ENCODE measurements around the gene BSPH1. TPM values are rescaled to one million over a fixed set of nuclear protein-coding genes. Genes with fewer than 3 reads are reported as not detected.

Gene BSPH1
- total RNA-seq, 1 donor from 2014 or later, result not detected

- peaks cover 6% of the 10 kb centered on the region for H3K27me3 Mint-ChIP-seq (ENCODE audit: low read depth, unreplicated experiment)
- H3K27me3 ChIP-seq (ENCODE audit: insufficient read depth, low read length), result no peaks in the 10 kb centered on the region
- H3K27ac ChIP-seq (ENCODE audit: low read depth, low read length), result no peak overlapping the region
- H3K4me1 ChIP-seq (ENCODE audit: insufficient read depth, low read length), result no peaks in the 10 kb centered on the region
- no peak overlapping the region for H2AFZ ChIP-seq (ENCODE audit: low read depth, low read length)
- H4K20me1 ChIP-seq (ENCODE audit: insufficient read depth, low read length), result no peaks in the 10 kb centered on the region
- TF ChIP-seq CTCF (IDR thresholded peaks at IDR 0.05; ENCODE audit: insufficient read depth, low read depth, low read length), result no peak
- no peak for TF ChIP-seq EZH2 (IDR thresholded peaks at IDR 0.05; ENCODE audit: insufficient read depth, low read length)
- H3K4me3 ChIP-seq (ENCODE audit: insufficient read depth, low read depth, low read length), result no peak overlapping the region
- H3K36me3 Mint-ChIP-seq (ENCODE audit: low read depth, unreplicated experiment), result no peaks in the 10 kb centered on the region
- H3K9me3 ChIP-seq (ENCODE audit: insufficient read depth, low read depth, low read length), result peaks cover 9% of the 10 kb centered on the region
- no peaks in the 10 kb centered on the region for H3K36me3 ChIP-seq (ENCODE audit: insufficient read depth, low read length)
- no peaks in the 10 kb centered on the region for H3K79me2 ChIP-seq (ENCODE audit: insufficient read depth, low read length)
- no peak for DNase-seq (ENCODE audit: low read depth)
- peaks cover 3% of the 10 kb centered on the region for H3K4me1 Mint-ChIP-seq (ENCODE audit: low read depth, unreplicated experiment)
- peaks cover 9% of the 10 kb centered on the region for H3K9me3 Mint-ChIP-seq (ENCODE audit: unreplicated experiment)
- no peak overlapping the region for H3K27ac Mint-ChIP-seq (ENCODE audit: unreplicated experiment)
- H3K9ac ChIP-seq (ENCODE audit: low read length), result no peak overlapping the region
- FAIRE-seq, result peak; percentile 59
- no peak overlapping the region for H3K4me3 Mint-ChIP-seq (ENCODE audit: unreplicated experiment)
- no peak overlapping the region for H3K4me2 ChIP-seq (ENCODE audit: low read length)
Measured at GRCh38 chr19:48010932-48011758, 19.2 kb upstream of the BSPH1 start.

GRCh38 chr19:48006762-48007161, 14.8 kb upstream of the BSPH1 start:
- TF ChIP-seq EZH2 (IDR thresholded peaks at IDR 0.05; ENCODE audit: insufficient read depth, low read length) (no peak), CTCF (IDR thresholded peaks at IDR 0.05; ENCODE audit: insufficient read depth, low read depth, low read length) (no peak)
- Histone ChIP-seq H3K27ac (ENCODE audit: low read depth, low read length) (no peak overlapping the region), H3K27me3 (ENCODE audit: insufficient read depth, low read length) (no peaks in the 10 kb centered on the region), H3K4me3 (ENCODE audit: insufficient read depth, low read depth, low read length) (no peak overlapping the region), H2AFZ (ENCODE audit: low read depth, low read length) (no peak overlapping the region), H3K36me3 (ENCODE audit: insufficient read depth, low read length) (no peaks in the 10 kb centered on the region), H4K20me1 (ENCODE audit: insufficient read depth, low read length) (no peaks in the 10 kb centered on the region), H3K4me1 (ENCODE audit: insufficient read depth, low read length) (no peaks in the 10 kb centered on the region), H3K4me2 (ENCODE audit: low read length) (no peak overlapping the region), H3K9me3 (ENCODE audit: insufficient read depth, low read depth, low read length) (peaks cover 3% of the 10 kb centered on the region), H3K79me2 (ENCODE audit: insufficient read depth, low read length) (no peaks in the 10 kb centered on the region), H3K9ac (ENCODE audit: low read length) (no peak overlapping the region)
- Mint-ChIP-seq H3K27me3 (ENCODE audit: low read depth, unreplicated experiment) (peaks cover 15% of the 10 kb centered on the region), H3K27ac (ENCODE audit: unreplicated experiment) (no peak overlapping the region), H3K4me3 (ENCODE audit: unreplicated experiment) (no peak overlapping the region), H3K9me3 (ENCODE audit: unreplicated experiment) (peaks cover 10% of the 10 kb centered on the region), H3K4me1 (ENCODE audit: low read depth, unreplicated experiment) (peaks cover 3% of the 10 kb centered on the region), H3K36me3 (ENCODE audit: low read depth, unreplicated experiment) (no peaks in the 10 kb centered on the region)
- DNase-seq (ENCODE audit: low read depth), result no peak
- no peak for FAIRE-seq

GRCh38 chr19:48004236-48004635, 12.3 kb upstream of the BSPH1 start:
- Histone ChIP-seq H3K79me2 (ENCODE audit: insufficient read depth, low read length) (no peaks in the 10 kb centered on the region), H3K36me3 (ENCODE audit: insufficient read depth, low read length) (no peaks in the 10 kb centered on the region), H3K4me1 (ENCODE audit: insufficient read depth, low read length) (no peaks in the 10 kb centered on the region), H3K27me3 (ENCODE audit: insufficient read depth, low read length) (no peaks in the 10 kb centered on the region), H4K20me1 (ENCODE audit: insufficient read depth, low read length) (no peaks in the 10 kb centered on the region), H3K4me3 (ENCODE audit: insufficient read depth, low read depth, low read length) (no peak overlapping the region), H2AFZ (ENCODE audit: low read depth, low read length) (no peak overlapping the region), H3K9me3 (ENCODE audit: insufficient read depth, low read depth, low read length) (peaks cover 3% of the 10 kb centered on the region), H3K27ac (ENCODE audit: low read depth, low read length) (no peak overlapping the region), H3K9ac (ENCODE audit: low read length) (no peak overlapping the region), H3K4me2 (ENCODE audit: low read length) (no peak overlapping the region)
- peaks cover 2% of the 10 kb centered on the region for H3K36me3 Mint-ChIP-seq (ENCODE audit: low read depth, unreplicated experiment)
- H3K27me3 Mint-ChIP-seq (ENCODE audit: low read depth, unreplicated experiment), result peaks cover 16% of the 10 kb centered on the region
- DNase-seq (ENCODE audit: low read depth) (no peak), FAIRE-seq (no peak)
- TF ChIP-seq EZH2 (IDR thresholded peaks at IDR 0.05; ENCODE audit: insufficient read depth, low read length), result no peak
- no peak for TF ChIP-seq CTCF (IDR thresholded peaks at IDR 0.05; ENCODE audit: insufficient read depth, low read depth, low read length)
- no peaks in the 10 kb centered on the region for H3K4me1 Mint-ChIP-seq (ENCODE audit: low read depth, unreplicated experiment)
- H3K9me3 Mint-ChIP-seq (ENCODE audit: unreplicated experiment), result peaks cover 6% of the 10 kb centered on the region
- H3K27ac Mint-ChIP-seq (ENCODE audit: unreplicated experiment), result no peak overlapping the region
- no peak overlapping the region for H3K4me3 Mint-ChIP-seq (ENCODE audit: unreplicated experiment)
